ENCODE results near the gene TMEM52B.
A peak's percentile ranks its signal among the peaks of the same experiment; 100 is the strongest.
"Not testable (repeated sequence)": the region's sequence is repeated elsewhere in the genome, so short reads cannot be mapped to it uniquely, and the experiment has no call there.

Gene TMEM52B

GRCh38 chr12:10211940-10212738 lies 33.3 kb downstream of the TMEM52B start:
- peak; percentile 81 for DNase-seq (ENCODE audit: low read depth)

- DNase-seq (ENCODE audit: low read depth) = peak; percentile 69
Measured at GRCh38 chr12:10212739-10213131, 33.9 kb downstream of the TMEM52B start, which contains the start of gene GABARAPL1. GABARAPL1 (plus strand) TSS chr12:10212877; CDS start chr12:10213130, 253 bp downstream.

DNA sequence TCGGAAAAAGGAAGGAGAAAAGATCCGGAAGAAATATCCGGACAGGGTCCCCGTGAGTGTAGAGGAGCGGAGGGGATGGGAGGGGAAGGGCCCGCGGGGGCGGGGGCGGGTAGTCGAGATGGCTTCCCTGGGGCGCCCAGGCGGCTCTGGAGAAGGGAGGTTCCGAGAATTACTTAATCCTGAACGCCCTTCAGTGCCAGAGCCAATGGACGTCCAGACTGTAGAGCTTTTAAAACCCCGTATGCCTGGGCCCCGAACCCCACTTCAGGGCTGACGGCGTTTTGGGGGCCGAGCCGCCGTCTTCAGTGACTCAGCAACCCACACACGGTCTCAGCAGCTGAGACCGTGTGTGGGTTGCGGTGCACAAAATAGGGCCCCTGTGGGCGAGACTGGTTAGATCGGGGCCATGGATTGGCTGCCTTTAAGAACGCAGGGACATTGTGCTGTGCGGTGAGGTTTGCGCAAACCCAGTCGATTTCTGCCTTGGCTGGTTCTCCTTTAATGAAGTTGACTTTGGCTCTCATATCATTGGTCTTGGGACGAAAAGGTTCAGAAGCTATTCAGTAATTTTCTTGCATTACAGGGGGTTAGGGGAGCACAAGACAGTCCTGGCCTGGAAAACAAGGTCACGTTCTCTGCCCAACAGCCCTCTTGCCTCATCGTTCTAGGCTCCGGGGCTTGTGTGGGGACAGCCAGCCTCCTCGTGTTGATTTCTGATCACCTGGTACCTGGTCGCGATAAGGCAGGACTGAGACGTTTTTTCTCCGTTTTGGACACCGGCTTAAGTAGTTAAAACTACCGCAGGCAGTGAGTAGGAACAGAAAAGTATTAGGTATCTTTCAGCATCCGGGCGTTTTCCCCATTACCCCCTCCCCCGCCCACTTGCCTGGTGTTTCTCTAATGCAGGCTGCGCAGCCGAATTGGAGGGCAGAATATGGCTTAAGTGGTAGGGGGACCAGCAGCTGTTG lies 34.6 kb downstream of the TMEM52B start:
- DNase-seq (ENCODE audit: low read depth) = peak; percentile 75

- DNase-seq (ENCODE audit: low read depth) = no peak
Measured at GRCh38 chr12:10214136-10214894, 35.5 kb downstream of the TMEM52B start.

DNA sequence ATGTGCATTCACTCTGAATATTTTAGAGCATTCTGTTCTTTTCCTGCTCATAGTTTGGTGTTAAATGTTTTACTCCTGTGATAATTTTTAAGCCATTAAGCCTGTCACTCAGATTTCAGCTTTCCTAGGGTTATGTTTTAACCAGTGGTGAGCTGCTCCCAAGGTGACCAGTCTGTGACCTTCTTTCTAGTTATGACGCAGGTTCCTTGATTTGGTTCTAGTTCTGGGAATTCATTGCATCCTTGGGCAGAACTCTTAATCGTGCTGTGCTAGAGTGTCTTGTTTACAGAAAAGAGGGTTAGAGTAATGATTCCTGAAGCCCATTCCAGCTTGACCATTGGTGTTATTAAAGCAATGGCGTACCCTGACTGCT lies 36.0 kb downstream of the TMEM52B start:
- DNase-seq (ENCODE audit: low read depth) = no peak

DNA sequence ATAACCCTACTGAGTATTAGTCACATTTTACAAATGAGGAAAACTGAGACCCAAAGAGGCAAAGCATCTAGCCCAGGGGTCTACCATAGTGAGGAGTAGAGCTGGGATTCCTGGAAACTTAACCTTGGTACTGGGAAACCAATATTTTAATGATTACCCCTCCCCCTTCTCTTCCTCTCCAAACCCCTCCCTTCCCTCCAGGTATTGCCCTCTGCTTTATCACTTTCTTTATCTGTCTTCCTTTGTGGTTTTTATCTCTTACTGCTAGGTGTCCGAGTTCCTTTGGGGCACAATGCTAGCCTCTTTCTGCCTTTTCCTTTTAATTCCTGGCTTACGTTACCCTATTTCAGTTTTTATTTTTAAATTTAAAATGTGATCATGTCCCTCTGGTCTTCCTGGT lies 36.6 kb downstream of the TMEM52B start:
- no peak for DNase-seq (ENCODE audit: low read depth)

- not testable (repeated sequence) for DNase-seq (ENCODE audit: low read depth)
Measured at GRCh38 chr12:10215946-10216345, 37.1 kb downstream of the TMEM52B start.

DNA sequence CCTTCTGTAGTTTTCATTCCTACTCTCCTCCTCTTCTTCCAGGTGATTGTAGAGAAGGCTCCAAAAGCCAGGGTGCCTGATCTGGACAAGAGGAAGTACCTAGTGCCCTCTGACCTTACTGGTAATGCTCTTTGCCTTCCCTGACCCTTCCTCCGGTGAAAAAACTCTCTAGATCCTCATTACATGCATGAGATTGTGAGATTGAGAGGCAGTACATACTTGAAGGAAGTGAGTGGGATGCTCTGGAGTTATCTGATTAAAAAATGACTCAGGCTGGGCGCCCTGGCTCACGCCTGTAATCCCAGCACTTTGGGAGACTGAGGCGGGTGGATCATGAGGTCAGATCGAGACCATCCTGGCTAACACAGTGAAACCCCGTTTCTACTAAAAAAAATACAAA lies 39.2 kb downstream of the TMEM52B start:
- no peak for DNase-seq (ENCODE audit: low read depth)

DNA sequence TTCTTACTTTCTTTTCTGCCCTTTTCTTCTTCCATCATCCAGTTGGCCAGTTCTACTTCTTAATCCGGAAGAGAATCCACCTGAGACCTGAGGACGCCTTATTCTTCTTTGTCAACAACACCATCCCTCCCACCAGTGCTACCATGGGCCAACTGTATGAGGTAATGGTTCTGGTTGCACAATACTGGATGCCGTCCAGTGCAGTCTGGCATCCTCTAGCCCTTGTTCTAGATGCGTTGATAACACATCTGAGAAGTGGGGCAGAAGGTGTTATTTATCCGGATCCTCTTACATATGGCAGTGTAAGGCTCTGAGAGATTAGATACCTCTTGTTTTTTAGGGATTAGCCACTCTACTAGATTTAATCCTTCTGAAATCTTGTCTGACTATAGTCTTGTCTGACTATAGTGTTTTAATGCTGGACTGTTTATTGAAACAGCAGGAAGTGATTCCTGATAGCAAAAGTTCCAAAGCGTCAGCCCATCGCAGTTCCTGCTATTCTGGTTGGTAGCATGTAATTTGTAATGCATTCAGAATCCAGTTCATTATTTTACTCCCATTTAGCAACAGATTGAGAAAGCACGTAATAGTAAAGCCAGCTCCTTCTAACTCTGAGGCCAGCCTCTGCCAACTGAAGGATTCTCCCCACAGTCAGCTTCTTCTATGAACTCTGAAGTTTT lies 41.7 kb downstream of the TMEM52B start:
- DNase-seq (ENCODE audit: low read depth) = no peak

DNA sequence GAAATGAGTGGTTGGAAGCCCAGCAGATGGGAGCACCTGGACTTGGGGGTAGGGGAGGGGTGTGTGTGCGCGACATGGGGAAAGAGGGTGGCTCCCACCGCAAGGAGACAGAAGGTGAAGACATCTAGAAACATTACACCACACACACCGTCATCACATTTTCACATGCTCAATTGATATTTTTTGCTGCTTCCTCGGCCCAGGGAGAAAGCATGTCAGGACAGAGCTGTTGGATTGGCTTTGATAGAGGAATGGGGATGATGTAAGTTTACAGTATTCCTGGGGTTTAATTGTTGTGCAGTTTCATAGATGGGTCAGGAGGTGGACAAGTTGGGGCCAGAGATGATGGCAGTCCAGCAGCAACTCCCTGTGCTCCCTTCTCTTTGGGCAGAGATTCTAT lies 43.0 kb downstream of the TMEM52B start:
- no peak for DNase-seq (ENCODE audit: low read depth)

DNA sequence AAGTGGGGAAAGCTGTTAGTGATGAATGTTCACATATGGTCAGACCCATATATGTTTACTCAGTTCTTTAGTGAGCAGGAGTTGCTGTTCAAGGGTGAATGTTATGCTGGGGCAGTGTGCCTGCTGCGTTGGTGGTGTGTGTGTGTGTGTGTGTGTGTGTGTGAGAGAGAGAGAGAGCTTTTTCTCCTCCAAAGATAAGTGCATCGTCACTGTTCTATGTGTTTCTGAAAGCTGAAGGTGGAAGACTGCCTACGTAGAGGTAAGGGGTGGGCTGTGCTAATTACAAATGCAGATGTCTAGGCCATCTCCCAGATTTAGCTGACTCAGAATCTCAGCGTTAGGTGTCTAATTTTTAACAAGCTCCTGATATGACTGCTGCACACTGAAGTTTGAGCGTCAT lies 44.4 kb downstream of the TMEM52B start:
- no peak for DNase-seq (ENCODE audit: low read depth)

GRCh38 chr12:10225426-10225825 lies 46.6 kb downstream of the TMEM52B start:
- not testable (repeated sequence) for DNase-seq (ENCODE audit: low read depth)

DNA sequence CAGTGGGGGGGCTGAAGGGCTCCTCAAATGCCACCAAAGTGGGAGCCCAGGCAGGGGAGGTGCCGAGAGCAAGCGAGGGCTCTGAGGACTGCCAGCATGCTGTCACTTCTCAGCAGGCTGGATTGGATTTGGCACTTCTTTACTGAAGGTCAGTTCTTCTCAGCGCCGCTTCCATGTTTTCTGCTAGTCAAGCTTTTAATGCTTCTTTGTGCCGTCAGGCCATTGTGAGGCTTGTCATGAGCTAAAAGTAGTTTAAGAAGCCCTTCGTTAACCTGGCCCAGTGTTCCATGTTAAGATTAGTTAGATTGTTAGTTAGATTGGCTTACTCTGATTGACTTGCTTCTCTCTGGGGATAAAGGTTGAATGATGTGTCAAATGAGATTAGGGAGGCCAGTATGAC lies 47.3 kb downstream of the TMEM52B start:
- no peak for DNase-seq (ENCODE audit: low read depth)

DNA sequence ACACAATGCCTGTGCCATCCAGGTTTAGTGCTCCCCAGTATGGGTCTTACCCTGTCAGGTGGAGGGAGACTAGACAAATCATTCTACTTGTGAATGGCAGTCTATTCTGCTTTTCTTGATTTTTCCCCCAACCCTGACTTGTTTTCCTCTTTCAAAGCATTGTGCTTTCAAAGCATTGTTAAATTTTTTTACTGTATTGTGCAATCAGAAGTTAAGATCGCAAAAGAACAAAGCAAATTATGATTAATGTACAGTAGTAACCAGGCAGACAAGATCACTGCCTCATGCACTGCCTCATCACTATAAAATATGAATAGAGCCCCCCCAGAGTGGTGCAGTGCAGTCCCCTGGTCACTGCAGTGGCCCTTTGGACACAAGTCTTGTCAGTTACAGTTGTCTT lies 47.9 kb downstream of the TMEM52B start:
- DNase-seq (ENCODE audit: low read depth) = no peak

GRCh38 chr12:10227648-10228047 lies 48.8 kb downstream of the TMEM52B start:
- DNase-seq (ENCODE audit: low read depth) = no peak

- no peak for DNase-seq (ENCODE audit: low read depth)
Measured at GRCh38 chr12:10234562-10234961, 55.7 kb downstream of the TMEM52B start.

- DNase-seq (ENCODE audit: low read depth) = peak; percentile 18
Measured at GRCh38 chr12:10235761-10236631, 57.2 kb downstream of the TMEM52B start.

- no peak for DNase-seq (ENCODE audit: low read depth)
Measured at GRCh38 chr12:10236720-10237119, 57.9 kb downstream of the TMEM52B start.

DNA sequence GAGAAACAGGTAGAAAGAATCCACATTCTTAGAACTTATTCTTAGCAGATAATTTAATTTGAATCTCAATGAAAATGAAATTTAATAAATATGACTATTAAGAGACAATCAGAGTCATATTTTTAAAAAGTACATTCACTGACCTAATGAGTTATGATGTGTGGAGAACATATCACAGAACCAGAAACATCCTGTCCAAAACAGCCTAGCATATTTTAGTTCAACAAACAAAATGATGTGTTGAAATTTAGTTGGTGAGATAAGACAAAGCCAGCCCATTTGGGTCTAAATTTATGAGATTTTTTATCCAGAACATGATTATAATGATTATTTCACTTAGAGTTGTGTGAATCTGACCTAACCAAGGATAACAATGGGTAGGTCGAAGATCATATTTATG lies 59.7 kb downstream of the TMEM52B start:
- DNase-seq (ENCODE audit: low read depth) = no peak

DNA sequence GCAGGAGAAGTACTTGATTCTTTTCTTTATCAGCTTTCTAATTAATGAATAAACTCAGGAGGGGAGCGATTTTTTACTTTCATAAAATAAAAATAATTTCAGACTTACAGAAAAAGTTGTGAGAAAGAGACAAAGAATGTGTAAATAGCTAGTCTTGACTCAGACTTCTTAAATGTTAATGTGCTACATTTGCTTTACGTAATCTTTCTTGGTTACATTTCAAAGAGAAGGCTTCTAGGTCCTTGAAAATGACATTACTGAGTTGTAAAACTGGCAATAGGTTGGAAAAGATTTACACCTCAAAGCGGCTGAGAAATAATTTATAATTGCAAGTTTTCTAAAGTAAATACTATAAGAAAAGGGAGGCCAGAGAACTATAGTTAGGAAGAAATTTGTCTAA lies 62.5 kb downstream of the TMEM52B start:
- no peak for DNase-seq (ENCODE audit: low read depth)
